HL-60 (cell line): ENCODE results near the gene KDM5C.

Experiments used
- GABPA ChIP-seq: IDR thresholded peaks from 2 replicates; pipeline ENCODE4 v1.6.1; 2012; ENCODE audit warnings: low read depth
- POLR2AphosphoS5 ChIP-seq: IDR thresholded peaks from 2 replicates; pipeline ENCODE4 v1.6.1; 2012; ENCODE audit warnings: low read depth
- SPI1 ChIP-seq: IDR thresholded peaks from 2 replicates; pipeline ENCODE4 v1.6.1; 2012; ENCODE audit warnings: low read depth, mild to moderate bottlenecking, borderline replicate concordance
- TF ChIP-seq, protein P1 (sequence below): IDR thresholded peaks from one replicate; pipeline ENCODE4 v1.5.1; 2011; ENCODE audit warnings: low read length, control low read depth, inconsistent platforms; ENCODE audit not compliant: insufficient read depth
- TF ChIP-seq, protein P2 (sequence below): IDR thresholded peaks from 2 replicates; pipeline ENCODE4 v1.6.1; 2012; ENCODE audit warnings: low read depth; ENCODE audit not compliant: insufficient replicate concordance

DNA sequence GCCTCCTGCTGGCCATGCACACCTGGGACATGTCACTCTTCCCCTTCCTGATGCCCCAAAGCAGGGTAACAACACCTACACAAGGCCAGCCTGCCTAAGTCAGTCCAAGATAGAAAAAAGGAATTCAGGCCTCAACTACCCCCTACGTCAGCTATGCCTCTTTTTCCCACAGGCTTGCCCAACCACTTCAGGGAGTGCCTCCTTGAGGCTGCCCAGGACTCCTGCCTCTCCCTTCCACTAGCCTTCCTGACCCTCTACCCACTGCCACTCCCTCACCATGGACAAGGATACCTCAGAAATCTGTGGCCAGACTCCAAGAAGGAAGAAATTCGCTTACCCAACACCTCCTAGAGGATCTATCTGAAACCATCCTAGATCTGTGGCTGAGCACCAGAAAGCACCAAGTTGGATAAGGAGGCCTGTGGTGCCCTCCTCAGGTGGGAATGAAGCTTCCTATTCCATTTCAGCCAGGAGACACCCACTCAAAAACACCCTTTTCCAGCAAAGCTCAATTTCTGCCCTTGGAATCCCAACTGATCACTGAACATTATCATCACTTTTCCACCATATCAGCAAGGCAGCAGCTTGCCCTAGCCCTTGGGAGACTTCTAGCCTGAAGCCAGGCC lies 1.8 kb downstream of the KDM5C start:
- TF ChIP-seq, protein P1, sequence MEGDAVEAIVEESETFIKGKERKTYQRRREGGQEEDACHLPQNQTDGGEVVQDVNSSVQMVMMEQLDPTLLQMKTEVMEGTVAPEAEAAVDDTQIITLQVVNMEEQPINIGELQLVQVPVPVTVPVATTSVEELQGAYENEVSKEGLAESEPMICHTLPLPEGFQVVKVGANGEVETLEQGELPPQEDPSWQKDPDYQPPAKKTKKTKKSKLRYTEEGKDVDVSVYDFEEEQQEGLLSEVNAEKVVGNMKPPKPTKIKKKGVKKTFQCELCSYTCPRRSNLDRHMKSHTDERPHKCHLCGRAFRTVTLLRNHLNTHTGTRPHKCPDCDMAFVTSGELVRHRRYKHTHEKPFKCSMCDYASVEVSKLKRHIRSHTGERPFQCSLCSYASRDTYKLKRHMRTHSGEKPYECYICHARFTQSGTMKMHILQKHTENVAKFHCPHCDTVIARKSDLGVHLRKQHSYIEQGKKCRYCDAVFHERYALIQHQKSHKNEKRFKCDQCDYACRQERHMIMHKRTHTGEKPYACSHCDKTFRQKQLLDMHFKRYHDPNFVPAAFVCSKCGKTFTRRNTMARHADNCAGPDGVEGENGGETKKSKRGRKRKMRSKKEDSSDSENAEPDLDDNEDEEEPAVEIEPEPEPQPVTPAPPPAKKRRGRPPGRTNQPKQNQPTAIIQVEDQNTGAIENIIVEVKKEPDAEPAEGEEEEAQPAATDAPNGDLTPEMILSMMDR: no peak
- TF ChIP-seq POLR2AphosphoS5: no peak
- TF ChIP-seq, protein P2, sequence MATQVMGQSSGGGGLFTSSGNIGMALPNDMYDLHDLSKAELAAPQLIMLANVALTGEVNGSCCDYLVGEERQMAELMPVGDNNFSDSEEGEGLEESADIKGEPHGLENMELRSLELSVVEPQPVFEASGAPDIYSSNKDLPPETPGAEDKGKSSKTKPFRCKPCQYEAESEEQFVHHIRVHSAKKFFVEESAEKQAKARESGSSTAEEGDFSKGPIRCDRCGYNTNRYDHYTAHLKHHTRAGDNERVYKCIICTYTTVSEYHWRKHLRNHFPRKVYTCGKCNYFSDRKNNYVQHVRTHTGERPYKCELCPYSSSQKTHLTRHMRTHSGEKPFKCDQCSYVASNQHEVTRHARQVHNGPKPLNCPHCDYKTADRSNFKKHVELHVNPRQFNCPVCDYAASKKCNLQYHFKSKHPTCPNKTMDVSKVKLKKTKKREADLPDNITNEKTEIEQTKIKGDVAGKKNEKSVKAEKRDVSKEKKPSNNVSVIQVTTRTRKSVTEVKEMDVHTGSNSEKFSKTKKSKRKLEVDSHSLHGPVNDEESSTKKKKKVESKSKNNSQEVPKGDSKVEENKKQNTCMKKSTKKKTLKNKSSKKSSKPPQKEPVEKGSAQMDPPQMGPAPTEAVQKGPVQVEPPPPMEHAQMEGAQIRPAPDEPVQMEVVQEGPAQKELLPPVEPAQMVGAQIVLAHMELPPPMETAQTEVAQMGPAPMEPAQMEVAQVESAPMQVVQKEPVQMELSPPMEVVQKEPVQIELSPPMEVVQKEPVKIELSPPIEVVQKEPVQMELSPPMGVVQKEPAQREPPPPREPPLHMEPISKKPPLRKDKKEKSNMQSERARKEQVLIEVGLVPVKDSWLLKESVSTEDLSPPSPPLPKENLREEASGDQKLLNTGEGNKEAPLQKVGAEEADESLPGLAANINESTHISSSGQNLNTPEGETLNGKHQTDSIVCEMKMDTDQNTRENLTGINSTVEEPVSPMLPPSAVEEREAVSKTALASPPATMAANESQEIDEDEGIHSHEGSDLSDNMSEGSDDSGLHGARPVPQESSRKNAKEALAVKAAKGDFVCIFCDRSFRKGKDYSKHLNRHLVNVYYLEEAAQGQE: no peak
- TF ChIP-seq GABPA: no peak
- TF ChIP-seq SPI1: no peak
